HG03159 (cell line): ENCODE results near the gene FTCD.
"Not testable (repeated sequence)": the region's sequence is repeated elsewhere in the genome, so short reads cannot be mapped to it uniquely, and the experiment has no call there.

Source experiments
- ATAC-seq: cut with Tn5 transposase; IDR thresholded peaks from one replicate; pipeline ENCODE4 v1.9.1; 2021; ENCODE audit warnings: mild to moderate bottlenecking, moderate library complexity; ENCODE audit not compliant: unreplicated experiment

Gene FTCD

DNA sequence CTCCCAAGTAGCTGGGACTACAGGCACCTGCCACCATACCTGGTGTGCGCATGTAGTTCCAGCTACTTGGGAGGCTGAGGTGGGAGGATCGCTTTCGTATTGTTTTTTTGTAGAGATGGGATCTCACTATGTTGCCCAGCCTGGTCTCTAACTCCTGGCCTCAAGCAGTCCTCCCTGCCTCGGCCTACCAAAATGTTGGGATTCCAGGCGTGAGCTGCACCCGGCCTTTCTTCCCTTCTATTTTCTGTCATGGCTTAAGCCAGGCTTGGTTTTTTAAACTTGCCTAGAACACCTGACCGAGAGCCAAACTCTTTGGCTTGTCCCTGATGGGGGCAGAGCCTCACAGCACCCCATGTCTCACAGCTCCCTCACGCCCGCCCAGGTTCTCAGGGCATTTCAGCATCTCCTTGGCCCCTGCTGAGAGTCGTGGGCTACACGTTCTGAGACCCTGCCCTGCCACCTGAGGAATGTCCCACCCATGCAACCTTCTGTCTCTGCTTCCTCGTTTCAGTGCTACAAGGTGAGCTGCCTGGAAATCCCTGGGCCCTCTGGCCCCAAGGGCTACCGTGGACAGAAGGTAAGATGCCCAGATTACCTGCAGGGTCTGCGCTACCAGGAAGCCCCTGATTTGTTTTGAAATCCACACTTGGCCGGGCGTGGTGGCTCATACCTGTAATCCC lies 41.7 kb downstream of the FTCD start:
- no peak for ATAC-seq

DNA sequence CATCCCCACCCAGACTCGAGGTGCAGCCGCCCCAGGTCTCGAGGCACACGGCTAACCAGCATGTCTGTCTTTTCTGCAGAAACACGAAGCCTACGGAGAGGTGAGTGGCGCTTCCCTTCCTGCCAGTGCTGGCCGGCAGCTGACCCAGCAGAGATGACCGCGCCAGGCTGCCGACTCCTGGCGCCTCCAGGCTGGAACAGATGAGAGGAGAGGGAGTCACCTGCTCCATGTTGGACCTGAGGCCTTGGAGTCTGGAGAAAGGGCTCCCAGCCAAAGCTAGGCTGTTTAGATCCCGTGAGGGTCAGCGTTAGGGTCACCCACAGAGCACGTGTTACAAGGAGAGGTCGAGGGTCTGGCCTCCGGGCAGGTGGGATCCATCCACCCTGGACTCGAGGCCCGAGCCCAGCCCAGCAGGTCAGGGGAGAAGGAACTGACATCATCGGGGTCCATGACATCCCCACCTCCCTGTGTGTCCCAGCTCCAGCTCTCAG lies 42.6 kb downstream of the FTCD start:
- ATAC-seq, result no peak

DNA sequence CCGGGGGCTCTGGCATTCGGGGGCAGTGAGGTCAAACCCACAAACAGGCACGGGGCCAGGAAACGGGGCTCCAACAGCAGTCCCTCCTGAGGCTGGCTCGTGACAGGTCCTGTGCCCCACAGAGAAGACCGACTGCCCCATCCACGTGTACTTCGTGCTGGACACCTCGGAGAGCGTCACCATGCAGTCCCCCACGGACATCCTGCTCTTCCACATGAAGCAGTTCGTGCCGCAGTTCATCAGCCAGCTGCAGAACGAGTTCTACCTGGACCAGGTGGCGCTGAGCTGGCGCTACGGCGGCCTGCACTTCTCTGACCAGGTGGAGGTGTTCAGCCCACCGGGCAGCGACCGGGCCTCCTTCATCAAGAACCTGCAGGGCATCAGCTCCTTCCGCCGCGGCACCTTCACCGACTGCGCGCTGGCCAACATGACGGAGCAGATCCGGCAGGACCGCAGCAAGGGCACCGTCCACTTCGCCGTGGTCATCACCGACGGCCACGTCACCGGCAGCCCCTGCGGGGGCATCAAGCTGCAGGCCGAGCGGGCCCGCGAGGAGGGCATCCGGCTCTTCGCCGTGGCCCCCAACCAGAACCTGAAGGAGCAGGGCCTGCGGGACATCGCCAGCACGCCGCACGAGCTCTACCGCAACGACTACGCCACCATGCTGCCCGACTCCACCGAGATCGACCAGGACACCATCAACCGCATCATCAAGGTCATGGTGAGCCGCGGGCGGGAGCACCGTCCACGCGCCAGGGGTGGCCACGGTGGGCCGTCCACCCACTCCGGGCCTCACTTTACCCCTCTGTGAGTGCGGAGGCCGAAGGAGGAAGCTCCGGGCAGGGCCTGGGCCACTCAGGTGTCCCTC lies 43.3 kb downstream of the FTCD start:
- ATAC-seq, result no peak

DNA sequence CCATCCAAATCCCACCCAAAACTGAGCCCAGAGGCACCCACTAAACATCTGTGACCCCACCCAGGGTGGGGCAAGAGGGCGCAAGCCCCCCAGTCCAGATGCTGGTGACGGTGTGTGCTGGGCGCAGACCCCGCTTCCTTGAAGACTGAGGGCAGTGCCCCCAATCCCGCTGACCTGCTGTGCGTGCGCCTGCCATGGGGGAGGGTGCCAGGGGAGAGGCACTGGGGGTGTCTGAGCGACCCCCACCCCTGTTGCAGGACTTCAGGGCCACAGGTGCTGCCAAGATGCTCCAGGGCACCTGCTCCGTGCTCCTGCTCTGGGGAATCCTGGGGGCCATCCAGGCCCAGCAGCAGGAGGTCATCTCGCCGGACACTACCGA lies 44.2 kb downstream of the FTCD start:
- ATAC-seq, result no peak

DNA sequence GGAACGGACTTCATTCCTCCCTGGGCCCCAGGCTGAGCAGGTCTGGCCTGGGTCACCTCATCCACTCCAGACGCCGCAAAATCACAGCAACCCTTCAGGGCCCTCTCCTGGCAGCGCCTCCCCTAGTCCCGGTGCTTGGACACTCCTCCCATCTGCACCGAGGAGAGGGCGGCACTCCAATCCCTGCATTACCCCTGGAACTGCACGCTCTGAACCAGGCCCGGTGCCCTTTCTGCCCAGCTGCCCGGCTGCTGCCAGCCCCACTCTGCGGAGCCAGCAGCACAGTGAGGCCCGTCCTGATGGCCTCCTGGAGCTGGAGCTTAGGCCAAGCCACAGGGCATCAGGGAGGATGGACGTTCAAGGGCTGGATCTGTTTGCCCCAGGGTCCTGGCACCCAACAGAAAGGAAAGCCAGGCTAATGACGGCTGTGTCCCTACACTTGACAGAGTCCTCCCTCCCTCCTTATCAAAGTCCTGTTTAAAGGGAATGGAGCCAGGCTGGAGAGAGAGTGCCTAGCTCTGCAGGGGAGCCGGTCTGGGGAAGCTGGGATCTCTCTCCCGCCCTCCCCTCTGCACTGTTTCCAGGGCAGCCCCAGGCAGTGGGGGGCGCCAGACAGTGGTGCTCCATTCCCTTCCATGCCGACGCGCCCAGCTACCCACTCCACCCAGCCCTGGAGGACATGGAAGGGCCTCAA lies 44.7 kb downstream of the FTCD start:
- no peak for ATAC-seq

DNA sequence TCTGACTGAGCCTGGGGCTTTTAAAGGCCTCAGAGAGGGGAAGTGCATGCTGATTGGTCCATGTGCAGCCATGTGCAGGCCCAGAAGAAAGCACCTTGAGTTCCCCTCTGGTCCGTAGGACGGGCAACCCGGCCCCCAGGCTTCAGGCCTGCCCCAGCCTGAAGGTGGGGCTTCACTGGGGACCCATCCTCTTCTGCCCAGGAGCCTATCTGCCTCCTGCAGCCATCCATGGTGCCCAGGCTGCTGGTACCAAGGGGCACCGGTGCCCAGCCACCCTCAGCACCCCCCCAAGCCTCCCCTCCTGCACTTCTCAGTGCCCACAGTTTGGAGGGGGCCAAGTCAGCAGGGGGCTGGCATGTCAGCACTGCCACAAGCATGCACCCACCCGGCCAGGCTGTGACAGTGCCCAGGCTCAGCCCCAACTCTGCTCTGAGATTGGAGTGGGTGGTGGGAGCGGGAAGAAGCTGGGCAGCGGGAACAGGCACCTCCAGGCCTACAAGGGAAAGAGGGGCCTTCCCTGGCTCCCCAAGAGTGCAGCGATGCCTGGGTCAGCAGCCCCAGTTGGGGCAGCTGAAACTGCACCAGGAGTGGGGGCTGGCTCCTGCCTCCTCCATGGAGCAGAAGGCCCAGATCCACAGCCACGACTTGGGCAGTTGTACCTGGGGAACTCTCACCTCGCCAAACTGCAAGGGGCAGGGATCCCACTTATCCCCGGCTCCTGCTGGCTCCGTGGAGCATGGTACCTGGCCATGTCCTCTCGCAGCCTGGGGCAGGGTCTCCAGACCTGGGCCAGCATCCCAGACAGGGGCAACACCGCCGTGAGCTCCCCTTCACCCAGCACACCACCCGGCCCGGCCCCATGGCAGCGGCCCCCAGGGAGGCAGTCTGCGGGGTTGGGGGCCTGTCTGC lies 45.8 kb downstream of the FTCD start:
- ATAC-seq, result no peak

DNA sequence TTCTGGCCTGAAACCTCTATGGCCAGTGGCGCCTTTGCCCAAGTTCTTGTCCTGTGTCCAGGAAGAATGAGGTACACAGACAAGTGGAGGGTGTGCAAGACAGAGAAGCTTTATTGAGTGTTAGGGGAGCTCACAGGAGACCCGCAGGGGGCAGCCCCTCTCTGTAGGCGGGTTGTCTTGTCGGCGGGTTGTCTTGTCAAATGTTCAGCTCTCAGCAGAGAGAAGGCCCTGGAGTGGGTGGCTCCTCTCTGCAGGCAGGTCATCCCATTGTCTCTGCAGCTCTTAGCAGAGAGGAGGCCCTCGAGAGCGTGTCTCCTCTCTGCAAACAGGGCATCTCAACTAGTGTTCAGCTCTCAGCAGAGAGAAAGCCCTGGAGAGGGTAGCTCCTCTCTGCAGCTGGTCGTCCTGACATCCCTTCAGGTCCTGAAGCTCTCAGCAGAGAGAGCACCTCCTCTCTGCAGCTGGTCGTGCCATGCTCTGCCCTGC lies 46.5 kb downstream of the FTCD start:
- ATAC-seq, result no peak

DNA sequence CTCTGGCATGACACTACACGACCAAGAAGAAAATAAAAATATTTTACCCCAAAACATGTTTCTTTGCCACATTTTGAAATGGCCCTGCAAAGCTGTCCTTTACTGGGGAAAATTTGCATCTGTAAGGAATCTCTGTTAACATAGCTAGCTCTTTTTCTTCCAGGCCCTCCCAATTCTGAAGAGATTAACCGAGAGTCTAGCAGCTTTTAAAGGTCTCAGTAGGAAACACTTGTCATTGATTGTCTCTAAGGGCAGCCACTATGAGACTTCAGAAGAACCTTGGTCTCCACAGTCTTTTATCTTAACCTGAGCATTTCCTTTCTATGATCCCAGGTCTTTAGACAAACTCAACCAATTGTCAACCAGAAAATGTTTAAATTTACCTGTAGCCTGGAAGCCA lies 48.0 kb downstream of the FTCD start:
- ATAC-seq, result not testable (repeated sequence)

DNA sequence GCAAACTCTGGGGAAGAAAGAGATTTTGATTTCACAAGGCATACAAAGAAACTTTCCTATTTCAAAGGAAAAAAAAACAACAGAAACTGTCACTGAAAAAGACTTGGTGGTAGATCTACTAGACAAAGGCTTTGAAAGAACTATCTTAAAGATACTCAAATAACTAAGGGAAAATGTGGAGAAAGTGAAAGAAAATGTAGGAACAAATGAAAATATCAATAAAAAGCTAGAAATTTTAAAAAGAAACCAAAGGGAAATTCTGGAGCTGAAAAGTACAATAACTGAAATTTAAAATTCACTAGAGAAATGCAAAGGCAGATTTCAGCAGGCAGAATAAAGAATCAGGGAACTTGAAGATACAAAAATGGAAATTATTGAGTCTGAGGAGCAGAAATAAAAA lies 51.3 kb downstream of the FTCD start:
- ATAC-seq, result no peak

DNA sequence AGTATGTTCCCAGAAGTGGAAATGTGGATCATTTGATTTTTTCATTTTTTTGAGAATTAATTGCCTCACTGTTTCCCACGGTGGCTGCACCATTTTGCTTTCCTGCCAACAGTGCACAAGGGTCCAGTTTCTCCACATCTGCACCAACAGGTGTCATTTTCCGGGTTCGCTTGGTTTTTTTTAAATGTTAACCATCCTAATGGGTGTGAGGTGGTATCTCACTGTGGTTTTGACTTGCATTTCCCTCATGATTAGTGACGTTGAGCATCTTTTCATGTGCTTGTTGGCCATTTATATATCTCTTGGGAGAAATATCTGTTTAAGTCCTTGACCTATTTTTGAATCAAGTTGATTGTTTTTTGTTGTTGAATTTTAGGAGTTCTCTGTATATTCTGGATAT lies 54.5 kb downstream of the FTCD start:
- no peak for ATAC-seq

DNA sequence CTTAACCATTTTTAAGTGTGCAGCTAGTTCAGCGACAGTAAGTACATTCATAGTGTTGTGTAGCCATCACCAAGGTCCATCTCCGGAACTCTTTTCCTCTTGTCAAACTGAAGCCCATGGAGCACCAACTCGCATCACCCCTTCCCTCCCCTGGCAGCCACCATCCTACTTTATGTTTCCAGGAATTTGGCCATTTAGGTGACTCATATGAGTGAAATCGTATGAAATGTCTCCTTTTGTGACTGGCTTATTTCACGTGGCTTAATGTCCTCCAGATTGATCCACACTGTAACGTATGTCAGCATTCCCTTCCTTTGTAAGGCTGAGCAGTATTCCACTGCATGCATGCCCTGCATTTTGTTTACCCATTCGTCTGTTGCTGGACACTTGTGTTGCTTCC lies 55.0 kb downstream of the FTCD start:
- no peak for ATAC-seq

DNA sequence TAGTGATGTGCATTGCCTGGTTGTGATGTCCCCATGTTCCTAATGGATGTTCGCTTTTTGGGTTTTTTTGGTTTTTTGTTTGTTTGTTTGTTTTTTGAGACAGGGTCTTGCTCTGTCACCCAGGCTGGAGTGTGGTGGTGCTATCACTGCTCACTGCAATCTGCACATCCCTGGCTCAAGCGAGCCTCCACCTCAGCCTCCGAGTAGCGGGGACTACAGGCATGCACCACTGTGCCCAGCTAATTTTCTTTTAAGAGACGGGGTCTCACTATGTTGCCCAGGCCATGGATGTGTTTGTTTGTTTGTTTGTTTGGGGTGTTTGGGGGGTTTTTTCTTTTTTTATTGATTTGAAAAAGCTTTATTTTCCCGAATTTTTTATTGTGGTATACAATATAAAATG lies 55.4 kb downstream of the FTCD start:
- no peak for ATAC-seq

DNA sequence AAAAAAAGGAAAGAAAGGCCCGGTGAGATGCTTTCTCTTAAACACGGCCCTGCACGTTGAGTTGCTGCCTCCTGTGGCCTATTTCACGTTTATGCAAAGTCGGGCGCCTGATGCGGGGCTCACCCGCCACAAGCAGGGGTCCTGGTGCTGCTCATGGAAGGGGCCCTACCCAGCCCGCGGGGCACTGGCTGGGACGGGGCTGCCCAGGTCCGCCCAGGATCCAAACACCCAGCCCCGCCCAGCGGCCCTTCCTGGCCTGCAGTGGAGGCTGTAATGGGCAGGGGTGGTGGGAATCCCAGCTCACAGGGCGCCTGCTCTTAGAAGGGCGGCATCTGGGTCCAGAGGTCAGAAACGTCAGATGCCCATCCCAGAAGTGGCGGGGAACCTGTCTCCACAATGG lies 55.9 kb downstream of the FTCD start:
- ATAC-seq, result no peak

DNA sequence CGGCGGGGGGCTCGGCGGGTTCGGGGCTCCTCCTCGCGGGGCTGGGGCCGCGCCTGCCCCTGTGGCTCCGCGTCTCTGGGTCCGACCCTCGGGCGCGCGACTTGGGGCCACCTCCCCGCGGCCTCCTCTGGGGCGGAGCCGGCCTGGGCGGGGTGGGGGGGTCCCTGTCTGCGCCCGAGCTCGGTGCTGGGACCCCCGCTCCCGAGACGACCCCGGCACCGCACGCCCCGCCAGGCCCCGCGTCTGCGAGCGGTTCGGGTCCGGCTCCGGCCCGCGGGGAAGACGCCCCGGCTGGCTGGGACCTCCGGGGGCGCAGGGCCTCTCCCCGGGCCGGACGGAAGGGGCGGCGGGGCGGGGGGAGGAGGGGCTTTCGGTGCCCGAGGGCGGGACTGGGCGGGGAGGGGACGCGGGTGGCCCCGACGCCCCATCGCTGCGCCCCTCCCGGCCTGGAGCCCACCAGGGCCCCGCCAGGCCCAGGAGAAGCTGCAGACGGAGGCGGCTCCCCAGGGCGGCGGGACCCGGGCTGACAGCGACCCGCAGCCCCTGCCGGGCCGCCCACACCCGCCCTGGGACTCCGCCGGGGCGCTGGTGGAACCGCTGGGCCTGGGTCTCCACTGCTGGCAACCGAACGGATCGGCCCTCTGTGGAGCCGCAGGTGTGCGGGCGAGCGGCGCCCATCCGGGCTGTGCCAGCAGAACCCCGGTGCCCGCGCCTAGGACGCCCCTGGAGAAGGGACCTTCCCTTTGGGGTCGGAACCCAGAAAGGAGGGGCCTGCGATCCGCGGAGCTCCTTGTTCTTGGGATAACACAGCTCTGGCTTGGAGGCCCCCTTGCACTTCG lies 56.9 kb downstream of the FTCD start:
- no peak for ATAC-seq

DNA sequence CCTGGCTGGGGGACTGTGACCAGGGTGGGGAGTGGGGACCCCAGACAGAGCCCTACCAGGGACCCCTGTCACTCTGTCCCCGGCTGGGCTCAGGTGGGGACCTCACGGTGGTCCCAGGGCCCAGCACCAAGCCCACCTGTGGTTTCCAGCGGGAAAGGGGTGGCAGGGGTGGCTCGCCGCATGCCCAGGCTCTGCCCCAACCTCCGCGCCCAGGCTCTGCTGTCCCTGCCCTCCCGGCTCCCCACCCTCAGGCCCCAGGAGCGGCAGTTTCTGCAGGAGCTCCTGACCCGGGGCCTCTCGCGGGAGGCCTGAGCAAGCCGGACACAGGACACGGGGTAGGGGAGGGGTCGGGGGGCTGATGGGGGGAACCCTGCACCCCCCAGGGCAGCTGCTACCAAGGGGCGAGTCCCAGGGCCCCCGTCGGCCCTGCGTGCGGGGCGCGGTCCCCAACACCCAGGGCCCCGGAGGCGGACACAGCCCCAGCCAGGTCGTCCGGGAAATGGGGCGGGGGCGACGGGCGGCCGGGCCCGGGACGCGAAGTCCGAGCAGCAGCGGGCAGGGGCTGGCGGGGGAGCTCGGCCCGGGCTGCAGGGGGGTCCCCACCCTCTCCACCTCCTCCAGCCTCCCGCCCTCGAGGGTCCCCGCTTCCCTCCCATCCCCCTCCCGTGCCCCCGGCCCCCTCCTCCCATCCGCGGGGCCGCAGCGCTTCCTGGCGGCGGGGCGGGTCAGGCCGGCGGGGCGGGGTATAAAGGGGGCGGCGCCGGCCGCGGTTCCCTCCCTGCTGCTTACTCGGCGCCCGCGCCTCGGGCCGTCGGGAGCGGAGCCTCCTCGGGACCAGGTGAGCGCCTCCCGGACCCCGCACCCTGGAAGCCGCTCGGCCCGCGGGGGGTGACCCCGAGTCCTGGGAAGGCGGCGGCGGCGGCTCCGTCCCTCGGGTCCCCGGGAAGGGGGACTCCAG lies 57.8 kb downstream of the FTCD start, which contains the start of gene COL6A2:
Gene COL6A2, plus strand, starts transcription at position 777 of the 958 bp plus-strand sequence.
- no peak for ATAC-seq

DNA sequence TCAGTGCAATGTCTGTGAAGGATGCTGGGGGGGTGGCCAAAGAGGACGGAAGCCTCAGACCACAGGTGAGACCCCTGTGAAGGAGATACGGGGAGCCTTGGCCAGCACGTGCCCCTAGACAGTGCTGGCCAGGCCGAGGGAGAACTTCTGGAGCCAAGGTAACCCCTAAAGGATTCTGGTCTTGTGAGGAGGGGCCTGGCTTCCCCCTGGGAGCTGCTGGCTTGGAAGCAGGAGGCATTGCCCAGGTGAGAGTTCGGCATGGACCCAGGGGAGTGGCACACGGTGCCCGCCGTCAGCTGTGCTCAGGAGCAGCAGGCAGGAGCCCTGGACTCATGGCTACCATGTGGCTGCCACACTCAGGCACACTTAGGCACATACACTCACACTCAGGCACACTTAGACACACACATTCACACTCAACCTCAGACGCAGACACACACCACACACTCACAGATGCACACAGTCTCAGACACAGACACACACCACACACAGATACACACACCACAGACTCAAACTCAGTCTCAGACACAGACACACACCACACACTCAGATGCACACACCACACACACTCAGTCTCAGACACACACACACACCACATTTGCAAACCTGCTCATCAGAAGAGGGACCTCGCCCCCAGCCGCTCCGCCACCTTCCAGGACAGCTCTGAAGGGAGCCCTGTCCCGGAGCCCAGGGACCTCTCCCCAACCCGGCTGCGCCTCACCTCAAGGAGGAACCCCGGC lies 58.6 kb downstream of the FTCD start:
- no peak for ATAC-seq

DNA sequence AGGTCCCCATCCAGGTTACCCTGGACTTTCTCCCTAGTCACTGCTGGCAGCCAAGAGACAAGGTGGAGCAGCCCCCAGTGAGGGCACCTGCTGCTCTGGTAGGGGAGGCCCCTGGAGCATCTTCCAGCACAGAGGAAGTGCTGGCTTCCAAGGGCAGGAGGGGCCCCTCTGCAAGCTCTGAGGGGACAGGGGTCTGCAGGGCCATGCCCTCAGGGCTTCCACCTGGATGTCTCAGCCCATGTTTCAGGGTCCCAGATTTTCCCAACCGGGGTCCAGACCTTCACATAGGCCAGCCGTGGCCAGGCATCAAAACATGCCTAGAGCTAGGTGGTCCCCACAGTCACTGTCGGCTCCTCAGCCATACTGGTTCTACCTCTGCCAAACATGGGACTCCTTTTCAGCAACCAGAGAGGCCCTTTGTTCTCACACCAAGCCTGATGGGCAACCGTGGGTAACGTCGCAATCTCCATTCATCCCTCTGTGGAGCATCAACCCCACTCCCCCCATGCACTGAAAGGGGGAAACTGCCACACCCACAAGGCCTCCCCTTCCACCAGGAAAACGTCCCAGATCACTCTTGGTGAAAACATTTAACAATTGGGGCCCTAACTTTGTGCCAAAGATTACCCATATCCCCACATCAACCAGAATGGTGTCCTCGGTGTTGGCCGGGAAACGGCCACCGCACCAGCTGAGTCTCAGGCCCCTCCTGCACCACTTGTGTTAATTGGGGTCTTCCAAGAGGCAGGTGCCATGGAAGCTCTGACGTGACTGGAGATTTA lies 59.4 kb downstream of the FTCD start:
- no peak for ATAC-seq
